DMS 273 (cell line): ENCODE data around the gene IRF9.

Experiments
- DNase-seq: peaks from one replicate; lab custom pipeline; 2025; ENCODE audit not compliant: unreplicated experiment; lab: John Stamatoyannopoulos, UW

Gene IRF9

DNA sequence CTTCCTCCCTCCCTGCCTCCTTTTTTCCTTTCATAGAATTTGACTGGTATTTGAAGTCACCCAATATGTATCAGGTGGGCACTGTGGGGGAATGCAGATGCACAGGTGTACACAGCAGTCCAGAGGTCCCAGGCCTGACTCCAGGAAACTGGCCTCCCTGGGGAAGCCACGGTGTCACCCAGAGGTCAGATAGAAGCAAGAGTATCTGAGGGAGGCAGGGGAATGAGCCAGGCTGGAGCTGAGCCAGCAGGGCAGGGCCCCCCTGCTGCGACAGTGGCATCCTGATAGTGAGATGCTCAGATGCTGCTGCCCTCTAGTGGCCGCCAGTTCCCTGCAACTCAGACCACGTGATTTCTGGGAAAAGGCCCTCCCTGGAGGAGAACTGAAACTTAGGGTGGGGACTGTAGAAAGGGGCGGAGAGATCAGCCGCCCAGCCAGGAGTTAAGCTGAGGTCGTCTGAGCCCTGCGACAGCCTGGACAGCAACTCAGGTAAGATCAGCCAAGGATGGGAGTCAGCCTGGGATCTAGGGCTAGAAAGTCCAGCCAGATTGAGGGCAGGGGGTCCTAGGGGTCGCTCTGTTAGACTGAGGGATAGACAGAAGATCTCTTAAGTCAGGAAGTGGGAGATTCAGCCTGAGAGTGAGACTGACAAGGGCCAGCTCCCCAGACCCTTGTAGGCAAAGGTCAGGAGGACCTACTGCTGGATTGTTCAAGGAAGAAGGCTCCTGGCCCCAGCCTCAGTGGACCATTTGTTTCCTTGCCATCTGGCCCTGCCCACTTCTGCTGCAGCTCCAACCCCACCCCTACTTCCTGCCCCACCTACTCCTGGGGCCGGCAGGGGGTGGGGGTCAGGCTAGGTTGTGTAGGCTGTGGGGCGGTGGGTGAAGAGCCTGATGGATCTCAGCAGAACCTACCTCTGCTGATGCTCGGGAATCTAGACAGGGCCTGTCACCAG is at the start of gene IRF9:
Gene IRF9, plus strand, starts transcription at position 416 of the 955 bp plus-strand sequence. CDS start 880 bp downstream, outside the sequence.
- DNase-seq: peak; percentile 98

GRCh38 chr14:24113379-24113800 is 47.7 kb upstream of the IRF9 start:
- DNase-seq: no peak

- DNase-seq: peak; percentile 94
Measured at GRCh38 chr14:24113801-24114531, 47.1 kb upstream of the IRF9 start.

- DNase-seq: peak; percentile 100
Measured at GRCh38 chr14:24114532-24115421, 46.3 kb upstream of the IRF9 start, which contains the start of the genes DCAF11 and NRL. TSS of gene DCAF11 (plus strand) at chr14:24114777. CDS start at chr14:24115595, 818 bp downstream. TSS of gene NRL (minus strand) at chr14:24114949. CDS start at chr14:24082848, 32,101 bp downstream.

- DNase-seq: no peak
Measured at GRCh38 chr14:24115422-24116127, 45.5 kb upstream of the IRF9 start.

DNA sequence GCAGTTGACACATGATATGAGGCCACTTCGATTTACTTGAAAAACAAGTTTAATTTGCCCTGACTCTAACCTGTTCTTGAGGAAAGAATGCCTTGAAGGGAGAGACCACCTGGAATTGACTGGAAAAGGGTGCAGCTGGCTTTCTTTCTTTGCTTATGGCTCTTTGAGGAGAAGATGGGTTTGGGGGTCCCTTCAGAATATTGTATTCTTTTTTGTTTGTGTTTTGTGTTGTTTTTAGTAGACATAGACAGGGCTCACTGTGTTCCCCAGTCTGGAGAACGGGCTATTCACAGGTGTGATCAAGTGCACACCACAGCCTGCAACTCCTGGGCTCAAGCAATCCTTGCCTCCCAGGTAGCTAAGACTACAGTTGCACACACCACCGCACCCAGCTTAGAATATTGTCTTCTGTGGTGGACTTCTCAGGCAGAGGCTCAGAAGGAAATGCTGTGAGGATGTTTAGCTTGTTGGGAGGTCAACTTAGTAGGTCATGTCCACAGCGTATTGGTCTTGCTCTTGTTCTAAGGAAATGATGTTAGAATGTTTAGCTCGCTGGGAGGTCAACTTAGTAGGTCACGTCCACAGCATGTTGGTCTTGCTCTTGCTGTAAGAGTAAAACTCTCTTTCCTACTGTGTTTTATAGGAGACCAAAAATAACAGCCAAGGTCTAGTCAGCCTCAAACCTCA is 44.8 kb upstream of the IRF9 start:
- DNase-seq: no peak

- DNase-seq: no peak
Measured at GRCh38 chr14:24117179-24117578, 43.9 kb upstream of the IRF9 start.

- no peak for DNase-seq
Measured at GRCh38 chr14:24119691-24120090, 41.4 kb upstream of the IRF9 start.

- no peak for DNase-seq
Measured at GRCh38 chr14:24121210-24121609, 39.9 kb upstream of the IRF9 start.

DNA sequence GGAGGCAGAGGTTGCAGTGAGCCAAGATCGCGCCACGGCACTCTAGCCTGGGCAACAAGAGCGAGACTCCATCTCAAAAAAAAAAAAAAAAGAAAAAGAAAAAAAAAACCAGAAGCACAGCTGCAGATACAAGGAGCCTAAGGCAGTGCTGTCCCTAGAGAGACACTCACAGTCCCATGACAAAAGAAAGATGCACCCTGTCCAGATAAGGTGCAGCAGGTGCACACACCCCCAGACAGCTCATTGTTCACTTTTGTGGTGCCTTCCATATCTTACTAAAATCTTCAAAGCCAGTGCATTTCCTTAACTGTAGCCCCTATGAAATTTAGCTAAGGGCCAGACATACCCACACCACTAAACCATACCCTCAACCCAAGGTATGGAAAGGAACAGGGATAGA is 38.6 kb upstream of the IRF9 start:
- DNase-seq: no peak

GRCh38 chr14:24122898-24123297 is 38.2 kb upstream of the IRF9 start:
- DNase-seq: no peak

DNA sequence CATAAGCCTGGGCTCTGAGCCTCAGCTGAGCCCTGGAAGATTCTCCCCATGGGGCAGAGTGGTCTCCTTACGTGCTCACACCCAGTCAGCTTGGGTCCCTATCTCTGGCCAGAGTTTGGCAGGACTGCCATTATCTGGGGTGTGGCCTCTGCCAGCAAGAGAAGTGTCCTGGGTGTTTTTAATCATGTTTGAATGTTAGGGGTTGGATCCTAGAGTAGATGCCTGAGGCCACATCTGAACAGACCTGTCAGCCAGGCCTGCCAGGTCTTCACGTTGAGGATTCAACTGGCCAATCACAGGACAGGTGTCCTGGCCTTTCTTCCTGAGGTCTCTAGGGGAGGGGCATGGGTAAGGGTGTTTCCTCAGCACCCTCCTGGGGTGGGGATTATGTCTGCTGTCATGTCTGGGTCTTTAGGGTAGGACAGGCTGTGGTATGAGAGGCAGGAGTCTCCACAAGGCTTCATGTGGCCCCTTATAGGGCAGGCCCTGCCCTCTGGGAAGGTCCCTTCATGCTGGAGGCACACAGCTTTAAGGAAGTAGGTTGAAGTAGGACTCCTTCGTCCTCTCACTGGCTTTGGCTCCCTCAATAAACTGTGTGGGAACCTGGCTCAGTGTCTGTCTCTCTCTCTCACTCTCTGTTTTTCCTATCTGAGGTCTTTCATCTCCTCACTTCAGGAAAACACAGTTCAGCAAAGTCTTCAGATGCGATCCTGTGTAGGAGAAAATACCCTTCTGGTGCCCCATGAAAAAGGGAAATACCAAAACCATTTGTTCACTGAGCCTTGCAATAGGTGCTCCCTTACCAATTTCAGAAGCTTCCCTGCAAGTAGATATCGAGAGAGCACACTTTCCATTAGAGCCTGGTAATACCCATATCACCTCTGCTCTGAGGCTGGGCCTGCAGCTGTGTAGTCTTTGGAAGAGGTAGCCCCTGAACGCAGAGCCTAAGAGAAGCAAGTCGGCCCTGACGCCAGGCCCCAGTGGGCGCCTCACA is 37.3 kb upstream of the IRF9 start:
- no peak for DNase-seq

DNA sequence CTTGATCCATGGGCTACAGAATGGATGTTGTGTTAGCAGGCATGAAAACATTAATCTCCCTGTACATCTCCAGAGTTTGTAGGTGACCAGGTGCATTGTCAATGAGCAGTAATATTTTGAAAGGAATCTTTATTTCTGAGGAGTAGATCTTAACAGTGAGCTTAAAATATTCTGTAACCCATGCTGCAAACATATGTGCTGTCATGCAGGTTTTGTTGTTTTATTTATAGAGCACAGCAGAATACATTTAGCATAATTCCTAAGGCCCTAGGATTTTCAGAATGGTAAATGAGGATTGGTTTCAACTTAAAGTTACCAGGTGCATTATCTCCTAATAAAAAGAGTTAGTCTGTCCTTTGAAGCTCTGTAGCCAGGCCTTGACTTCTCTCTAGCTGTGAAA is 34.1 kb upstream of the IRF9 start:
- no peak for DNase-seq

DNA sequence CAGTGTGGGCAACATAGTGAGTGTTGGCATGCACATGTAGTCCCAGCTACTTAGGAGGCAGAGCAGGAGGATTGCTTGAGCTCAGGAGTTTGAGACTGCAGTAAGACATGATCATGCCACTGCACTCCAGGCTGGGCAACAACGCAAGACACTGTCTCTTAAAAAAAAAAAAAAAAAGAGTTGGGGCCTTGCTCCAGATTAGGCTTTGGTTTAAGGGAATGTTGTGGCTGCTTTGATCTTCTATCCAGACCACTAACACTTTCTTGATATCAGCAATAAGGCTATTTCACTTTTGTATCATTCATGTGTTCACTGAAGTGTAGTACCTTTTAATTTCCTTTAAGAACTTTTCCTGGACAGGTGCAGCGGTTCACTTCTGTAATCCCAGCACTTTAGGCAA is 33.4 kb upstream of the IRF9 start:
- no peak for DNase-seq

DNA sequence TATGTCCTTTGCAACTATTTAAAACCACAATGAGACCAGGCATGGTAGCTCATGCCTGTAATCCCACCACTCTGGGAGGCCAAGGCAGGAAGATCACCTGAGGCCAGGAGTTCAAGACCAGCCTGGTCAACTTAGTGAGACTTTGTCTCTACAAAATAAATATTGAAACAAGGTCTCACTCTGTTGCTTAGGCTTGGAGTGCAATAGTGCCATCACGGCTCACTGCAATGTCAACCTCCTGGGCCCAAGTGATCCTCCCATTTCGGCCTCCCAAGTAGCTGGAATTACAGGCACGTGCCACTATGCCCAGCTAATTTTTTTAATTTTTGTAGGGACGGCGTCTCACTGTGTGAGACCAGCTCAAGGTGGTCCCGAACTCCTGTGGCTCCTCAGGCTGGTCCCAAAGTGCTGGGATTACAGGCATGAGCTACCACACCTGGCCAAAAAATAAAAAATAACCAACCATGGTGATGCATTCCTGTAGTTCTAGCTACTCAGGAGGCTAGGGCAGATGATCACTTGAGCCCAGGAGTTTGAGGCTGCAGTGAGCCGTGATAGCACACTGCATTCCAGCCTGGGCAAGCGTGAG is 31.6 kb upstream of the IRF9 start:
- no peak for DNase-seq

GRCh38 chr14:24130380-24130716 is 30.7 kb upstream of the IRF9 start, which contains the start of gene FITM1:
TSS of gene FITM1 (plus strand) at chr14:24130659. CDS start at chr14:24131564, 905 bp downstream.
- DNase-seq: no peak

DNA sequence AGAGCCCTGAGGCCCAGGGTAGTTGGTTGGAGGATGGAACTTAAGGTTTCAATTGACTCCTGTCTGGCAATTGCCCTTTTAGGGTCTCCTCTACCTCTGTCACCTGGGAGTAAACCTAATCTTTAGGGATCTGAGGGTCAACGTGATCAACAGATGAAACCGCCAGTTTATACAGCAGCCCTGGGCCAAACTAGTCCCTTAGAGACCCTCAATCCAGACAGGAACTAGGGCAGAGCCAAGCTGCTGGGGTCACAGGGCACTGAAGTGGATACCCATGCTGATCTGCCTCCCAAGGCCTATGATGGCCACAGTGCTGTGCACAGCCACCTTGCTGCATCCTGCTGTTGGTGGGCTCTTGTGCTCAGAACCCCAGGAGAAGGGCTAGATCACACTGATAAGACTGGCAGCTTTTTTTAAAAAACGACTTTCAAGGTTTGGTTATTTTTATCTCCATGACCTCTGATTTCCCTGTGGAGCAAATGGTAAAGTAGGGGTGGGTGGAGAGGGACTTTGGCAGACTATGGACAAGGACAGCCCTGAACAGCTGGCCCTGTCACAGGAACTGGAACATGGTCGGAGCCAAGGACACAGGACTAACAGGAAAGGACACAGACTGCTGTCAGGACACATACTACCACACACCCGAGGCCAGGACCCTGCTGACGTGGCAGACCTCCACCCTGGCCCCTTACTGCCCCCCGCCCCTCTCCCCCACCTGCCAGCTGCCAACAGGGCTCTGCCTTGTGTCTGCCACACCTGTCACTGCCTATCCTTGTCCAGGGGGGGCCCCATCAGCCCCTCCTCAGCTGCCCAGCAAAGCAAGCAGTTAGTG is 30.1 kb upstream of the IRF9 start:
- DNase-seq: peak; percentile 45
